Measurements from ENCODE around the gene CA10.

The CA10 gene

GRCh38 chr17:52158450-52159042 is at the start of gene CA10:
TSS of gene CA10 (minus strand) at chr17:52158714.
- no peak for DNase-seq

DNA sequence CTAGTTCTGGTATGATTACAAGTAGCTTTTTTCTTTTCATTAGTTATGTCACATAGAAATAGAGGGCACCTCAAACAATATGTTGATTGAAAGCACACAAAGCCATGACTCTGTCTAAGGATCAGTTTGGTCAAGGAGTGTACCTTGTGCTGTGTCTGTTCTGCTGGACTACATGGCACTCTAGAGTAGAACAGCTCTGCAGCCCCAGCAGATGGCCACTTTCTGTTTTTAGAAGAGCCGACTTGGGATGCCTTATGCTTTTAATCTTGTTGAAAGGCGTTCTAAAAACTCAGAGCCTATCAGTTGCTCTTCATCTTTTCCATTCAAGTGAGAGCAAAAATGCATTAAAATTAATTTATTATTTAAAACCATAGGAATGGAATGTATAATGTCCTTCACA is 49.3 kb upstream of the CA10 start:
- no peak for DNase-seq

DNA sequence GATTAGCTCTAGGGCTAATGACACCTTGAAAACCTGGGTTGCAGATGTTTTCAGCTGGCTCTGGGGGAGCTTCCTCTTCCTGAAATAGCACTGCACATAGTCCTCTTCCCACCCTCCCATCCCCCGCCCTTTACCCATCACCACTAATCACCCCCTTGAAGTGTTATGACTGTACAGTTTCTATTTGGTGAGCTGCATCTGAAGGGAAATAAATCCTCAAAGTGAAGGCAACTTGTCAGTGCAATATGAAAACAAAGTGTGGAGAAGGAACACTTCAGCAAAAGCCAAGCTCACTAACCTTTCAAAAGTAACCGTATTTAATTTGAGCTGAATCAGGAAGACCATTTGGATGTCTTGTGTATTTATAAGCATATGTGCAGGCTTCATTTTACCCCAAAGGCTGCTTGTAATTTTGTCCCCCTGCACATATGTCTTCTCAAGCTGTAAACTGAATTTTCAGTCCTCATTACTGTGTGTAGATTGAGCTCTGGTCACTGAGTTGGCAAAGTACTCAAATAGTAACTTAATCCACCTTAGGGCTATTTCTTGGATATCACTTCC is 44.1 kb upstream of the CA10 start:
- DNase-seq = no peak

- DNase-seq = no peak
These were observed 43.4 kb upstream of the CA10 start for GRCh38 chr17:52201767-52202519.

DNA sequence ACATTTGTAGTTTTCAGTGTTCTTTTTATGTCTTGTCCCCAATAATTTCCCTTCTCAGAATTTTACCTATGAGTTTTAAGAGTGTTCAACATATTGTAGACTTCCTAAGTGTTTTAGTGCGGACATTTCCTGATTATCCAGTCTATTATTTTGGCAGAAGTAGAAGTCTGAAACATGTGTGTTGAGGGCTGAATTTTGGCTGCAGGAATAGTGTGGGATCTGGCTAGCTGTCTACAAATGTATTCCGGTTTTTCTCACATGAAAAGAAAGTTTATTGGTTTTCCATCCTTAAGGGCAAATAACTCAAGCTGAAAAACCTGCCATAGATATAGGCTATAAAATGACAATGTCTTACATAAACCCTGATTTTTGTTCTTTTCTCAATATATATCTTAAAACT is 33.0 kb upstream of the CA10 start:
- DNase-seq = no peak

DNA sequence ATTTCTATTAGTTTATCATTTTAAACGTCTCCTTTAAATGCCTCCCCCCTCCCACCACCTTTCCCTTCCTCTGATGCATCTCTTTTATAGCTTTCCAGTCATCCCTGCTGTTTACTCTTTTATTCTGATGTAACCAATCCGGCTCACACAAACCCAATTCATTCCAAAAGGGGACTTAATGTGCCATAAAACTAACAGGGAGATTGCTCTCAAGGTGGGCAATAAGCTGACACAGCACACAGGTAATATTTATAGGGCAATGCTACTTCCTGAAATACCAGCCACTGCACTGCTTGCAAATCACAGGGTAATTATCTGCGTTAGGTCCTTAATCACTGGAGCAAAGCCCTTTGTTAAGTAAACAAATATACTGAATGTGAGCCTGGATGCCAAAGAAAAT is 23.3 kb upstream of the CA10 start:
- no peak for DNase-seq

DNA sequence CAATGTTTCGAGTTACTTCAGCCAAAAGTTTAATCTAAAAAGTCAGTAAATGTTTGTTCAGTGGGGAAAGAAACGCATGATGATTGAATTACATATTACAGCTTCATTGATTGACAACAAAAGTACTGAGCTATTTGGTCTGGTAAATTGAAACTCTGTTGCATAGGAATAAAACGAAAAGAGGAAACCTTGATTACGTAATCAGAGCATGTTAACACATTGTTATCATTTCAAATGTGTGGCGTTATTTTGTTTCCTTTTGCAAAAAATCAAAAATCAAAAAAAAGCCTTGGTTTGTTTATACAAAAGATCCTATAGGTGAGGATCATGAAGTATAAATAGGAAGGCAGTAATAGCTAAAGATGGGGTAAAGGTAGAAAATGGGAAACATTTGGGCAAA is 19.5 kb upstream of the CA10 start:
- DNase-seq = no peak

DNA sequence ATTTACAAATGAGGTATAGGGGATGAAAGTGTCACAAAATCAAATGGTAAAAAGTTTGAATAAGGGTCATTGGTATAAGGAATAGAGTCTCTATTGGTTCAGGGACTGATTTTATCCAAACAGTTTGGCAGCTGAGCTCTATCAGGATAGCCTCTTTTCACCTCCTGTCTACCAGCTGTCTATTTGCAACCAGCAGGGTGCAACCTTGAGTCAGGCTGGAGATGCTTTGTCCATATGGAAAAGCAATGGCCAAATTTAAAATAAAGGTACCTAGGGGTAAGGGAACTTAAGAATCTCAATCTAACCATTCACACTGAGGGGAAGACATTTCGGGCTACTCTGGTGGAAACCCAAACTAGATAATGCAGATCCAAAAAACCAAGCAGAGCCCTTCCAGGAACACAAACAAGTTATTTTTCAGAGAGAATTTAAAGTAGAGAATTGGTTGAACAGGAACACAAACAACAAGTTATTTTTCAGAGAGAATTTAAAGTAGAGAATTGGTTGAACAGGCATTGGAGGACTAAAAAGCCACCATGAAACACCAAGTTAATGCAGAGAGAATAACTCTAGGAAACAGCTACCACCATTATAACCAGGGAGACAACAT is 12.6 kb upstream of the CA10 start:
- no peak for DNase-seq

- no peak for DNase-seq
These were observed 1.6 kb upstream of the CA10 start for GRCh38 chr17:52160136-52160567.

DNA sequence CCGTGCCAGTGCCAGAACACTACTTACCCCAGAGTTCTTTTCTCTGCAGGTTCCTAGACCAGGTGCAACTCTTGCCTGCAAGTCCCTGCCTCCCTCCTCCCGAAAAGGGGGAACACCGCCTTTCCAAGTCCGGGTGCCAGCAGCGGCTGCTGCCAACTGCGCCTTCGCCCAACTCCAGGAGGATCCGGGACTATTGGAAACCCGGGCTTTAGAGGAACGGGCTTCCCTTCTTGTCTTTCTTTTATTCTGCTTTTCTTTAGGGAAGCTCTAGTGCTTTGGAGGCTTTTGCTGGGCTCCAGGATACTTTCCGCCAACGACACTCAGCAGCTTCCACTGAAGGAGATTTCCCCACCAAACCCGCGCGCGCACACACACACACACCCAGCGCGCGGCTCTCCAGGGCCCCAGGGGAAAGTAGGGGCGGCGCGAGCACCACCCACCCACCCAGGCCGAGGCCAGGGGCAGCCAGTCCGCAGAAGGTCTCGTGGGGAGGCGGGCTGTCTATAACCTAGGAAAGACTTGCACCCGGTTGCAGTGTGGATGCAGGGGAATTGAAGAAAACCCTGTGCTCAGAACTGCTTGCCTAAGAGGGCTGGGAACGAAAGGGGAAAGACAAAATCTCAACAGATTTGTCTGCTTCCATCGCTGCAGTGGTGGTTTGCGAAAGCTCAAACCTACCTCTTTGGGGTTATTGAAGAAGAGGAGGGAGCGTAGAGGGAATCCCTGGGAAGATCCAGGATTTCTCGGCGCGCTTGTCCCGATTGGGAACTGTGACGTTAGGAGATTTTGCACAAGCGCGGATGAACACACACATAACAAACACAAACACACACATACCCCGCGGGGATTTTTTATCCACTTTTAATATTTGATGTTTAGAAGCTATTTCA is 977 bp upstream of the CA10 start:
- no peak for DNase-seq

DNA sequence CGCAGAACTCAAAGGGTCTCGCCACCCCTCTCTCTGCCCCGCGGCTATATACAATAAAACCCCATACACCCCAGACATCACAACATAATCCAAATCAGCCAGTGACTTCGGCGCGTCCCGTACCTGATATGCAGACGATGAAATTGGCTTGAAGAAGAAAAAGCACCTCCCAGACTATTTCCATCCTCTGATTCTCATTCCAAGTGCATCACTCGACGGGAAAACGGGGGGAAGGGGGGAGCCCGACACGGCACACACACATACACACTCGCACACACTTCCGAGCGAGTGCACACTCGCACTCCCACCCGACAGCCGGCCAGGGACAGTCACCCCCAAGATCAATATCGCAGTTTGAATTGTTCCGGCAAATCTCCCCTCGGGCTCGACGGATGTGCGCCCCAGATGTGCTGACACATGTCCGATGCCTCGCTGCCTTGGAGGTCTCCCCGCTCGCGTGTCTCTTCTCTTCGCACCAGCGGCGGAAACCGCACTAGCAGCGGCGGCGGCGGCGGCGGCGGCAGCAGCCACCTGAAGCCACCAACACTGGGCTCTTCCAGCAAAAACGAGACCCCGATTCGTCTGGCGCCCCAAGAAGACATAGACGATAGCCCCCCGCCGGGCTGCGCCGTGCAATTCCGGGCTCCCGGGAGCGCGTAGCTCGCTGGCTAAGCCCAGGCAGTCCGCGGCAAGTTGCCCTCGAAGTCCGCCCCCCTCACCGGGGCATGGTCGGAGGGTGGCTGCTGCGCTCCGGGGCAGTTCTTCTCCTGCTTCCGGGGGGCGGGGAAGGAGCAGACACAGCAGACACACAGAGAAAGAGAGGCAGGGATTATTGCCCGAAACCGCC is 688 bp downstream of the CA10 start:
- no peak for DNase-seq

DNA sequence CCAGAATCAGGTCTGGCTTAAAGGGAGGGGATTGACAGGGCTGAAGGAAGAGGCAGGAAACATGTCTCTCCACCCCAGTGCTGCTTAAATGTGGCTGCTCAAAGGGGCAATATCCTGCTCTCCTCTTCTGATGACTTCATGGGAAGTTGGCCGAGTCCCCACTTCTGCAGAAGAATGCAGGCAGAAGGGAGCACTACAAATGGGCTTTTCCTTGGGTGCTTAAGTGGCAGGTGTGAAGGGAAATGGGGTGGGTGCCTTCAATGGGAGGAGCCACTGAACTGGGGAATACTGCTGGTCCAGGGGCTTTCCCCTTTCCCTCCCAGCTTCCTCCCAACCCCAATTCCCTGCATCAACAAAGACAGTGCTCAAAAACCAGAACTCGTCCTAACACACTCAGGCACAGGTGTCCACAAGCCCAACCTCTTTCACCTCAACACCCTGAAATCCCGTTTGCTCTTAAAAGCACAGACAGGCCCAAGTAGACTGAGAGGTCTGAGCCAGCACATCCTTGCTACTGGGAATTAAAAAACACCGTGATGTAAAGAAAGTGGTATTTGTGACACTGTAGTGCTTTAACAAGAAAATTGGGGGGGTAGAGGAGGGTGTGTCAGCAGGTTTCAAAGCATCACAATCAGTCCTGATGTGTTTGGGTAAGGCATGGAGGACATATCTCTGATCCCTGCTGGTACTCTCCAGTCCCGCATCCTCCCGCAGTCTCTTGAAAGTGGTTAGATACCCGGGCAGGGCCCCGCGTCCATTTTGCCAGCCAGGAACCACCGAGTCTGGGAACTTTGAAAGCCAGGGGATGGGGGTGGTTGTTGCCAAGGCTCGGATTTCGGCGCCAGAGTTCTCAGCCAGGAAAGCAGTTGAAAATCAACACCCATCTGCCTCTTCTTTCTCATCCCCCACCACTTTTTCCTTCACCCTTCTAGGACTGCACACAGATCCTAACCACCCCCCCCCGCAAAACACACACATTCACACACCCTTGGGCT is 1.6 kb downstream of the CA10 start:
- no peak for DNase-seq

DNA sequence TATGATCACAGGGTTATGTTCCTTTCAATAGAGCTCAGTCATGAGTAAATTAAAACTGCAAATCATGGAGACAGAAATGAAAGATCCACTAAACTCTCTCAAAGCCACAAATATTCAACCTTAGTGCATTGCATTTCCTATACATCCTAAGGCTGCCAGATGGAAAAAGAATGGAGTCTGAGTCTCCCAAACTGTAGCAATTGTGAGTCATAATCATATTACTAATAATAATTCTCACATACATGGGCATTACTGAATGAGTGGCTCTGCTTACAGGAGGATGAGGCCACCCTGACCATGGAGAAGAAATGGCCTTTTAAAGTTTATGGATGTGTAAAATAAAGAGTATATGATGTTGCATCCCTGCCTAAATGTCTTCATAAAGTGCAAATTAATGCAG is 3.2 kb downstream of the CA10 start:
- DNase-seq = no peak

DNA sequence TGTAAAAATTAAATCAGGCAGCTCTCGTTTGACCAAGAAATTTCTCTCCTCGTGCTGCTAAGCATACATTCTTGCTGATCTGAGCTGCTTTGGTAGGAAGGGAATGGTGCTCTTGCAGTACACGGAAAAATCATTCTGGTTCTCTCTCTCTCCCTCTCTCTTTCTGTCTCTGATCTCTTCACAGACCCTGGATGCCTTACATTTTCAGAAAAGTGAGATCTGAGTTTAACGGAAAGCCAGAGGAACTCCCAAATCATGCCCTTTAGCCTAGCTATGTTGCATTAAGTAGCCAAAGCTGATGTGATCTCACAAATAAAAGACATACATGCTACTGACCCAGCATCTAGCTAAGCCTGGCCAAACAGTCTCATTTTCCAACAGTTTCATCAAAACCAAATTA is 4.0 kb downstream of the CA10 start:
- no peak for DNase-seq

GRCh38 chr17:52150935-52151334 is 7.6 kb downstream of the CA10 start:
- no peak for DNase-seq

GRCh38 chr17:52149626-52150025 is 8.9 kb downstream of the CA10 start:
- DNase-seq = no peak

DNA sequence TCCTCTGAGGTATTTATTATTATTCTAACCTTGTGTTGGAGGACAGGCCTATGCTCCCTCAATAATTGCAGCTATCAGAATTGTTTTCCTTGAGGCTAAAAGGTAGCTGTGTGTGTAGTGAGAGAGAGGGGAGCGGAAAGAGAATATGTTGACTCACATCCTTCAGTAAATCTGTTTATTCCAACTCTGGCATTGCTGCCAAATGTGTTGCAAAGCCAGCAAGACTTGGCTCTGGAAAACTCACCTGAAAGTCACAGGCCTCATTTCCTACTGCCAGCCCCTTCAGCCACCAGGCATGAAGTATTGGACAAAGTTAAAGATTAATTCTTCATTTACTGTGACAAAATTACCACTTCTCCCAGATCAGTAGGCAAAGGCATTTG is 9.6 kb downstream of the CA10 start:
- no peak for DNase-seq

GRCh38 chr17:52148288-52148968 is 10.1 kb downstream of the CA10 start:
- no peak for DNase-seq

DNA sequence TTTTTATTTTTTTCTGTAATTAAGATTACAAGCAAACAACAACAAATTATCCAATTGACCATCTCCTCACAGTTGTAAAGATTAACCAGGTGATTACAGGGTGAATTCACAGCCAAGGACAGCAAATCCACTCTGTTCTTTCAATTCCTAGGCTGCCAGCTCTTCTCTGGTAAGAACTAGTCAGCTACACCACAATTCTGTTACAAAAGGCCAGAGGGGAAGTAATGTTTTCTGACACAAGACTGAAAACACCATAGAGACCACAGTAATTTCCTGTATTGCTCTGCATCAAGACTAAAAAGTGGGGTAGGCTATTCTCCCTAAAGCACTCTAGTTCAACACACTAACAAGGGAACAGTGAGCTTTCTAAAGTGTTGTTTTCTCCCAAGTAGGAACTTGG is 10.6 kb downstream of the CA10 start:
- DNase-seq = no peak

- no peak for DNase-seq
These were observed 11.1 kb downstream of the CA10 start for GRCh38 chr17:52147431-52147830.

Measured in CD4-positive, alpha-beta T cell treated with Interleukin-4 for 4 hours (primary cell).